ENCODE results near the gene USP3. TPM values are rescaled to one million over a fixed set of nuclear protein-coding genes. Genes with fewer than 3 reads are reported as not detected.

USP3 gene
- total RNA-seq, 2 donors from 2014 or later, result 51.5 to 52.5 TPM

GRCh38 chr15:63595065-63595464 lies 90.7 kb downstream of the USP3 start:
- H3K27ac ChIP-seq (ENCODE audit: low read depth, low read length), result no peak overlapping the region
- H3K4me3 ChIP-seq (ENCODE audit: low read length), result no peak overlapping the region
- H3K4me3 Mint-ChIP-seq, result no peak overlapping the region
- peaks cover 47% of the 10 kb centered on the region for H3K4me1 Mint-ChIP-seq
- no peaks in the 10 kb centered on the region for H3K27me3 ChIP-seq (ENCODE audit: control insufficient read depth, insufficient read depth, low read length, poor library complexity, severe bottlenecking)
- H3K9ac ChIP-seq (ENCODE audit: extremely low read depth, low read length, poor library complexity, severe bottlenecking), result no peak overlapping the region
- WGBS, 2 experiments (ENCODE audit: insufficient coverage in 1 of 2, insufficient read length in 1 of 2), result 88 to 97% methylated on average over 3 of the region's 3 CpGs
- no peaks in the 10 kb centered on the region for H3K9me3 ChIP-seq (ENCODE audit: control insufficient read depth, low read length)
- H3K4me1 ChIP-seq (ENCODE audit: control insufficient read depth, insufficient read depth, low read length), result peaks cover 8% of the 10 kb centered on the region
- H3K27me3 Mint-ChIP-seq (ENCODE audit: insufficient read depth), result no peaks in the 10 kb centered on the region
- H3K36me3 ChIP-seq (ENCODE audit: control insufficient read depth, insufficient read depth, low read length), result peaks cover 37% of the 10 kb centered on the region
- no peak overlapping the region for H3K27ac Mint-ChIP-seq
- no peaks in the 10 kb centered on the region for H3K9me3 Mint-ChIP-seq
- no peak for TF ChIP-seq CTCF (conservative IDR thresholded peaks at IDR 0.05)
- peaks cover 30% of the 10 kb centered on the region for H3K36me3 Mint-ChIP-seq (ENCODE audit: low read depth)
- DNase-seq, result no peak

- no peaks in the 10 kb centered on the region for H3K9me3 ChIP-seq (ENCODE audit: control insufficient read depth, low read length)
- no peak for TF ChIP-seq CTCF (conservative IDR thresholded peaks at IDR 0.05)
- peaks cover 11% of the 10 kb centered on the region for H3K4me1 ChIP-seq (ENCODE audit: control insufficient read depth, insufficient read depth, low read length)
- H3K9ac ChIP-seq (ENCODE audit: extremely low read depth, low read length, poor library complexity, severe bottlenecking), result no peak overlapping the region
- Mint-ChIP-seq H3K27ac (no peak overlapping the region), H3K27me3 (ENCODE audit: insufficient read depth) (no peaks in the 10 kb centered on the region), H3K36me3 (ENCODE audit: low read depth) (peaks cover 28% of the 10 kb centered on the region), H3K4me3 (no peak overlapping the region), H3K4me1 (peaks cover 48% of the 10 kb centered on the region), H3K9me3 (no peaks in the 10 kb centered on the region)
- no peak overlapping the region for H3K4me3 ChIP-seq (ENCODE audit: low read length)
- 80 to 91% methylated on average over 1 of the region's 1 CpG for WGBS, 2 experiments (ENCODE audit: insufficient coverage in 1 of 2, insufficient read length in 1 of 2)
- no peaks in the 10 kb centered on the region for H3K27me3 ChIP-seq (ENCODE audit: control insufficient read depth, insufficient read depth, low read length, poor library complexity, severe bottlenecking)
- no peak overlapping the region for H3K27ac ChIP-seq (ENCODE audit: low read depth, low read length)
- no peak for DNase-seq
- peaks cover 31% of the 10 kb centered on the region for H3K36me3 ChIP-seq (ENCODE audit: control insufficient read depth, insufficient read depth, low read length)
Measured at GRCh38 chr15:63595688-63596087, 91.3 kb downstream of the USP3 start.

- Histone ChIP-seq H3K27ac (ENCODE audit: low read depth, low read length) (peak overlapping the region; percentile 21), H3K4me3 (ENCODE audit: low read length) (no peak overlapping the region), H3K4me1 (ENCODE audit: control insufficient read depth, insufficient read depth, low read length) (peaks cover 11% of the 10 kb centered on the region), H3K36me3 (ENCODE audit: control insufficient read depth, insufficient read depth, low read length) (peaks cover 21% of the 10 kb centered on the region), H3K9me3 (ENCODE audit: control insufficient read depth, low read length) (no peaks in the 10 kb centered on the region), H3K9ac (ENCODE audit: extremely low read depth, low read length, poor library complexity, severe bottlenecking) (no peak overlapping the region), H3K27me3 (ENCODE audit: control insufficient read depth, insufficient read depth, low read length, poor library complexity, severe bottlenecking) (no peaks in the 10 kb centered on the region)
- Mint-ChIP-seq H3K4me3 (no peak overlapping the region), H3K36me3 (ENCODE audit: low read depth) (peaks cover 18% of the 10 kb centered on the region), H3K4me1 (peaks cover 48% of the 10 kb centered on the region), H3K27me3 (ENCODE audit: insufficient read depth) (peaks cover 2% of the 10 kb centered on the region), H3K9me3 (no peaks in the 10 kb centered on the region), H3K27ac (peak overlapping the region; percentile 71)
- no peak for DNase-seq
- TF ChIP-seq CTCF (conservative IDR thresholded peaks at IDR 0.05), result no peak
- 92 to 94% methylated on average over 2 of the region's 2 CpGs for WGBS, 2 experiments (ENCODE audit: insufficient coverage in 1 of 2, insufficient read length in 1 of 2)
Measured at GRCh38 chr15:63596676-63597037, 92.3 kb downstream of the USP3 start.
